SH-SY5Y (cell line): Measurements from ENCODE around the gene ARRDC4.

ENCODE experiments used
- GATA2 ChIP-seq: IDR thresholded peaks from 2 replicates; pipeline ENCODE4 v1.6.1; 2011; ENCODE audit warnings: mild to moderate bottlenecking, low read depth, low read length
- GATA3 ChIP-seq: IDR thresholded peaks from 2 replicates; pipeline ENCODE4 v1.6.1; 2011; ENCODE audit warnings: low read depth, mild to moderate bottlenecking, low read length, moderate library complexity

DNA sequence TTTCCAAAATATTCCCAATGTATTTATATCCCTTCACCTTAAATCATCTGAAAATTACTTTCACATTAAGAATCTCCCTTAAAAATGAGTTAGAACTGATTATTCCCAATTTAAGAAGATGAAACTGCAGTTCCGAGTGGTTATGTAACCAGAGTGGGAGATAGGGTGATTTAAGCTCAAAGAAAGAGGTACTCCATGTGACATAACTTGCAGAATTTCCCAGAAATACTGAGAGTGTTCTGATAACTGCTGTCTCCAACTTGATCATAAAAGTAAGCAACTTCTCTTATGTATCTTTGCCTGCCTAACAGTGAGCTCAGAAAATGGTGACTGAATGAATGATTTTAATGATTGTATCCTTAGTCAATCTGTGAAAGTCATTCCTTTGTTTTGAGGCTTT is 32.3 kb downstream of the ARRDC4 start:
- TF ChIP-seq GATA3 (no peak), GATA2 (no peak)
